Measurements from ENCODE around the gene PRDX5. TPM values are rescaled to one million over a fixed set of nuclear protein-coding genes. Genes with fewer than 3 reads are reported as not detected.

The PRDX5 gene
- total RNA-seq, 1 experiment from 2014 or later: 240 TPM

DNA sequence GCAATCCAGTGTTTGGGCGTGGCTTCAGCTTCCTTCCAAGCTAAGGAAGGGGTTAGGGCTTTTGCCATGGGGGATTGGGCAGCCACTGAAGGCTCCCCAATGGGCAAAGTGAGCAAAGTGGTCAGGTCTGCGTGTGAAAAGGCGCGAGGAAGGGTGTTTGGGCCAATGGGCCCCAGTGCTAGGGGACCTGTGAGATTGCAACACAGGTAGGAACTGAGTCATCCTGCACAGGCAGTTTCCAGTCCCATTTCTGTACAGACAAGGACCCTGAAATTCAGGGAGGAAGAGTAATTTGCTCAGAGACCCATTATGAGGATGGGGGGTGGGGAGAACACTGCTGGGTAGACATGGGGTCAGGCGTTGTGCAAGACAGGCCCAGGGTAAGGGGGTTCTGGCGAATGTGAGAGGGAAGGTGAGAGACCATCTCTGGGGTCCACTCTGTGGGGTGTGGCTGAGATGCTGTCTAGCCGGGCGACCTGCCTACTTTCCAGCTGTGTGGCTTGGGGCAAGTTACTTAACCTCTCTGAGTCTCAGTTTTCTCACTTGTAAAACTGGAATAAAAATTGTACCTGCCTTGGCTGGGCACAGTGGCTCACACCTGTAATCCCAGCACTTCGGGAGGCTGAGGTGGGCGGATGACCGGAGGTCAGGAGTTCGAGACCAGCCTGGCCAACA is 29.4 kb downstream of the PRDX5 start:
- no peak for DNase-seq (ENCODE audit: low read depth)

DNA sequence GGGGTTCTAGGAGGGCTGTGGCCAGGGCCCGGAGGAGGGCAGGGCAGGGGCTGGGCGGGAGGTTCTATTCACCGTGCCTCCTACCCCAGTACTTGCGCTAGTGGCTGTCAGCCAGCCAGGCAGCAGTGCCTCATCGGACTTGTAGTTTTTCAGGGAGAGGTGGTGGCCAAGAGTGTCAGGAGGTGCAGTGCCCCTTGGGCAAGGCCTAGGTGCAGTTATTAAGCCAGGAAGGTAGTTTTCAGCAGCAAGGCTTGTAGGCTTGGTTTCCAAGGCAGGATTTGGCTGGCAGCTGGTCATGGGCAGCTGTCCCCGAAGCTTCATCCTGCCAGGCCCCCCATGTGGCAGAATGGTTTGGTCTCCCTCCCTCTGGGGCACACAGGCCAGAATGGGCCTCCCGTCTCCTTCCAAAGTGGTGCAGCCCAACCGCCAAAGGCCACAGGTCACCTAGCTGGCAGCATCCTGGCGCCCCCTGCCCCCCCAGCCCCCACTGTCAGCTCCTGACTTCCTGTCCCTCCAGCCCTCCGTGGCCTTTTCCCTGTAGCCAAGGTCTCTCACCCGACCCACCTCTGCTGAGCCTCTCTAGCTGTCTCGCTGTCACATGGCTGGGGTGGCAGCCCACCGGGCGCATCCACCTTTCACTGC is 30.6 kb downstream of the PRDX5 start:
- peak; percentile 48 for DNase-seq (ENCODE audit: low read depth)

DNA sequence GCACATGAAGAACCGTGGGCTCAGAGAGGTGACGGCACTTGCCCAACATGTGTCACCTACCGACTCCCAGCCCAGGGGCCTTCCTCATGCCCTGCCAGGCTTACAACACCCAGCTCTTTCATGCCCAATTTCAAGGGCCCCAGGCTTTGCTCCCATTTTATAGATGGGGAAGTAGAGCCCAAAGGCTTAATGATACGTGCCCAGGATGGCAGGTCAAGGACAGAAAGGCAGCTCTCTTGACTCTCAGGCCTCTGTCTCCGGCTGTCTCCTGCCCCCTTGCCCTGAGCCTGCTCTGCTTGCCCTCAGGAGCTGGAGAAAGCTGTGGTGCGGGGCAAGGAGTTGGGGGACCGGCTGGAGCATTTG is 31.1 kb downstream of the PRDX5 start:
- no peak for DNase-seq (ENCODE audit: low read depth)

DNA sequence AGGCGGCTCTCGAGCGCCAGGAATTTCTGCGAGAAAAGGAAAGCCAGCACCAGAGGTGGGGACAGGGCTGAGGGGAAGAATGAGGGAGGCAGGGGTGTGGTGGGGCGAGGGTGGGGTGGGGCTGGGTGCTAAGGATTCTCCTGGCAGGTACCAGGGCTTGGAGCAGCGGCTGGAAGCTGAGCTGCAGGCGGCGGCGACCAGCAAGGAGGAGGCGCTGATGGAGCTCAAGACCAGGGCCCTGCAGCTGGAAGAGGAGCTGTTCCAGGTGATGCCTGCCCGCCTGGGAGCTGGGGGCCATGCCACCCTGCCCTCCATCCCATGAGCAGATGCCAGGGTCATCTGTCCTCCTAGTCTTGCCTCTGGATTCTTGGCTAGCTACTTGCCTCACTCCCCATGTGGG is 31.5 kb downstream of the PRDX5 start:
- no peak for DNase-seq (ENCODE audit: low read depth)

DNA sequence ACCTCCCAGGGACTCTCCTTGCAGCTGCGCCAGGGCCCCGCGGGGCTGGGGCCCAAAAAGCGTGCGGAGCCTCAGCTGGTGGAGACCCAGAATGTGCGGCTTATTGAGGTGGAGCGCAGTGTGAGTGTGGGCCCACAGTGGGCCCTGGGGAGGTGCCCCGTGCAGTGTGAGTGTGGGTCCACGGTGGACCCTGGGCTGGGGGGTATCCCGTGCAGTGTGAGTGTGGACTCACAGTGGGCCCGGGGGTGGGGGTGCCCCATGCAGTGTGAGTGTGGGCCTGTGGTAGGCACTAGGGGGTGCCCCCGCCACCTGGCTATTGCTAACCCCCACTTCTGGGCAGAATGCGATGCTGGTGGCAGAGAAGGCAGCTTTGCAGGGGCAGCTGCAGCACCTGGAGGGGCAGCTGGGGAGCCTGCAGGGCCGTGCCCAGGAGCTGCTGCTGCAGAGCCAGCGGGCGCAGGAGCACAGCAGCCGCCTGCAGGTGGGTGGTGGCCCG is 33.3 kb downstream of the PRDX5 start:
- no peak for DNase-seq (ENCODE audit: low read depth)

DNA sequence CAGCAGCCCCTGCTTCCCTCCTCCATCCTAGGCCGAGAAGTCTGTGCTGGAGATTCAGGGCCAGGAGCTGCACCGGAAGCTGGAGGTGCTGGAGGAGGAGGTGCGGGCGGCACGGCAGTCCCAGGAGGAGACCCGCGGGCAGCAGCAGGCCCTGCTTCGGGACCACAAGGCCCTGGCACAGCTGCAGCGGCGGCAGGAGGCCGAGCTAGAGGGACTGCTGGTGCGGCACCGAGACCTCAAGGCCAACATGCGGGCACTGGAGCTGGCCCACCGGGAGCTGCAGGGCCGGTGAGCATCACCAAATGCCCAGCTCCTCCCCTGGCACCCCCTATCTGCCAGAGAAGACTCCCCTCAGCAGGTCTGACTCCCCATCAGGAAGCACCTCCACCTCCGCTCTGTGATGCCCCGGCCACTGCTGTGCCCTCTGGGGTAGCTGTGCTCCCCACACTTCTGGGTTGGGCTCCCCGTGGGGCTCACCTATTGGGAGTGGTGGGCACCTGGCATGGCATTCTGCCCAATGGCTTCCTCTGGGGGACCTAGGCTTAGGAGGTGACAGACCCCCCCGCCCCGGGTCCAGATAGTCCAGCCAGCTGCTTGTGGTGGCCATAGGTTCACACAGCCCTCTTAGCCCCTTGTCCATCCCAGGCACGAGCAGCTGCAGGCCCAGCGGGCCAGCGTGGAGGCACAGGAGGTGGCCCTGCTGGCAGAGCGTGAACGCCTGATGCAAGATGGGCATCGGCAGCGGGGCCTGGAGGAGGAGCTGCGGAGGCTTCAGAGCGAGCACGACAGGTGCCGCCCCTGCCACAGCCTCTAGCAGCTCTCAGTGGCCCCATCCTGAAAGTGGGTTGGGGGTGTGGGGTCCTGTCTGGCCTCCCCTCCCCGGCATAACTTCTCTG is 34.4 kb downstream of the PRDX5 start:
- peak; percentile 37 for DNase-seq (ENCODE audit: low read depth)

DNA sequence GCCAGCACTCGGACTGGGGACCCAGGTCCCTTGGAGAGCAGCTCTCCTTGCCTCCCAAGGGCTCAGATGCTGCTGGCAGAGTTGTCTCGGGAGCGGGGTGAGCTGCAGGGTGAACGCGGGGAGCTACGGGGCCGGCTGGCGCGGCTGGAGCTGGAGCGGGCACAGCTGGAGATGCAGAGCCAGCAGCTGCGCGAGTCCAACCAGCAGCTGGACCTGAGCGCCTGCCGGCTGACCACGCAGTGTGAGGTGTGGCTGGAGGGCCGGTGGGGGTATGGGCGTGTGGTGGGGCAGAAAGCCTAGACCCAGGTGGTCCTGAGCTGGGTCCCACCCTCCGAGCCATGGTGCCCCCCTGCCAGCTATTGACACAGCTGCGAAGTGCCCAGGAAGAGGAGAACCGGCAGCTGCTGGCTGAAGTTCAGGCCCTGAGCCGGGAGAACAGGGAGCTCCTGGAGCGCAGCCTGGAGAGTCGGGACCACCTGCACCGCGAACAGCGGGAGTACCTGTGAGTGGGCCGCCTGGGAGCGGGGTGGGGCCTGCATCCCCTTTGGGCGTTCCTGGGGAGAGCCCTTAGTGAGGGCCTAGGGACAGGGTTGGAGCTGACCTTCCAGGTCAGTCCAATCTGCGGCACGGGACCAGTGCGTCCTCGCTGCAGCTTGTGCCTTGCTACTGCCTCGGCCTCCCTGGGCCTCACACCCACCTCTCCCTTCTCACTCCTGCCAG is 35.2 kb downstream of the PRDX5 start:
- DNase-seq (ENCODE audit: low read depth): peak; percentile 45

DNA sequence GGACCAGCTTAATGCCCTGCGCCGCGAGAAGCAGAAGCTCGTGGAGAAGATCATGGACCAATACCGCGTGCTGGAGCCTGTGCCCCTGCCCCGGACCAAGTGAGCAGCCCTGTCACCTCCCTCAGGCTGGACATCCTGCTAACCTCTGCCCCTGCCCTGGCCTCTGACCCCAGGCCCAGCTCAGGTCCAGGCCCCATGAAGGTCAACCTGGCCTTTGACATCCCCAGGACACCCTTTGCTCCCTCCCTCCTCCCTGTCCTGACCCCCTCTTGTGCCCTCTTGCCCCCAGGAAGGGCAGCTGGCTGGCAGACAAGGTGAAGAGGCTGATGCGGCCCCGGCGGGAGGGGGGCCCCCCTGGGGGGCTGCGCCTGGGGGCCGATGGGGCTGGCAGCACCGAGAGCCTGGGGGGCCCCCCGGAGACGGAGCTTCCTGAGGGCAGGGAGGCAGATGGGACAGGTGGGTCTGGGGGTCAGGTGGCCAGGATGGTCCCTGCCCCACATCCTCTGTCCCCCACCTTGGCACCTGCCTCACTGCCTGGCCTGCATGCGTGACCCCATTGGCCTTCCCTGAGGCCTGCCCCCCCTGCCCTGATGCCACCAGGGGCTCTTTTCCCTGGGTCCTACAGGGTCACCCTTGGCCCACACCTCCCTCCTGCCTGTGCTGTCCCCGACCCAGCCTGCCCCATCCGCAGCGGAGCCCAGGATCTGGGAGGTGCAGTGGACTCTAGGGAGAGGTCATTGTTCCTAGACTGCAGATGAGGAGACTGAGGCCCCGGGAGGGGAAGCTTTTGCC is 36.0 kb downstream of the PRDX5 start:
- DNase-seq (ENCODE audit: low read depth): no peak

DNA sequence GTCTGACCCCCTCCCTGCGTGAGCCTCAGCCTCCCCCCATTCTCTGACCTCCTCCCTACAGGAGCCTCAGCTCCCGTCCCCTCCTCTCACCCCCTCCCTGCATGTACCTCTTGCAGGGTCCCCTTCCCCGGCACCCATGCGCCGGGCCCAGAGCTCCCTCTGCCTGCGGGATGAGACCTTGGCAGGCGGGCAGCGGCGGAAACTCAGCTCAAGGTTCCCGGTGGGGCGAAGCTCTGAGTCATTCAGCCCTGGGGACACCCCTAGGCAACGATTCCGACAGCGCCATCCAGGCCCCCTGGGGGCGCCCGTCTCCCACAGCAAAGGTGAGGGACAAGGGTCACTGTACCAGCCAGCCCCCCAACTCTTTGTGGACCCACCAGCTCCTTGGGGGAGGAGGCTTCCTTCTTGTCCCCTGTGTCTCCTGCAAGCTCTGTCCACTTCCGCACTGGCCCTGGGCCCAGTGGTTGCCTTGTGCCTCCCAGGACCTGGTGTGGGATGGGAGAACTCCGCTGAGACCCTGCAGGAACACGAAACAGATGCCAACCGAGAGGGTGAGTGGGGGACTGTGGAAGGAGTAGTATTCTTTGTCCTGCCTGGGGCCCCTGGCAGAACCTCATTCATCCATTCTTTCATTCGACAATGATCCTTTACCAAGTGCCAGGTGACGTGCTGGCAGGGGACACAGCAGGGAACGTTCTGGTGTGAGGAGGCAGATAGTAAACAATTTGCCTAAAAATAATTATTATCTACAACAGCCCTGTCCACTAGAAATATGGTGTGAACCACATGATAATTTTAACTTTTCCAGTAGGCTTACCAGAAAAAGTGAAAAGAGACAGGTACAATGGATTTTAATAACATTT is 37.4 kb downstream of the PRDX5 start:
- peak; percentile 81 for DNase-seq (ENCODE audit: low read depth)

DNA sequence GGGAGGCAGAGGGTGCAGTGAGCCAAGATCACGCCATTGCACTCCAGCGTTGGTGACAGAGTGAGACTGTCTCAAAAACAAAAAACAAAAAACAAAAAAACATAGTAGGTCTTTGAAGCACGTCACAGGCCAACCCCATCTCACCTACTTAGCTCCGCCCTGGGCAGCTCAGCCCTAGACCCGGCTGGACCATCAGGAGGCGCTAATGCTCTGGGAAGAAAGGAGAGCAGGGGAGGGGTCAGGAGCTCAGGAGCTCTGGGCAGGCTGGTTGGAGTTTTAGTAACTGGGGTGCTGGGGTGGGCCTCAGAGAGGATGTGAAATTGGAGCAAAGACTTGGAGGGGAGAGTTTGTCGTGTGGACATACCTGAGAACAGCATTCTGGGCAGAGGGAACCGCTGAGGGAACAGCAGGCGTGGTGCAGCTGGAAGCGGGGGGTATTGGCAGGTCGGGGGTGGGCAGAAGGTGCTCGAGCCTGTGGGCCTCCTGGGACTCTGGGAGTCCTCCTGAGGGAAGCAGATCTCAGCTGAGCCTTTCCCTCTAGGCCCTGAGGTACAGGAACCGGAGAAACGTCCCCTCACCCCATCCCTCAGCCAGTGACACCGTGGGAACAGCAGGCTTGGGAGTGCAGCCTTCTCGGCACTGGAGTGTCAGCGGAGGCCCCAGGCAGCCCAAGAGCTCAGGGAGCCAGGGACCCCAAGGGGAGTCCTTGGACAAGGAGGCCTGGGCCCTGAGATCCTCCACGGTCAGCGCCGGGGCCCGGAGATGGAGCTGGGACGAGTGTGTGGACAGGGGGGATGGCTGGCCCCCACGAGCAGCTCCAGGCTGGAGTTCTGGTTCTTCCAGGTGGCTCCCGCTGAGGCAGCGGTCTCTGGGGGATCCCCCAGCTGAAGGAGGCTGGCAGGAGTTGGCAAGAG is 38.8 kb downstream of the PRDX5 start:
- peak; percentile 38 for DNase-seq (ENCODE audit: low read depth)

DNA sequence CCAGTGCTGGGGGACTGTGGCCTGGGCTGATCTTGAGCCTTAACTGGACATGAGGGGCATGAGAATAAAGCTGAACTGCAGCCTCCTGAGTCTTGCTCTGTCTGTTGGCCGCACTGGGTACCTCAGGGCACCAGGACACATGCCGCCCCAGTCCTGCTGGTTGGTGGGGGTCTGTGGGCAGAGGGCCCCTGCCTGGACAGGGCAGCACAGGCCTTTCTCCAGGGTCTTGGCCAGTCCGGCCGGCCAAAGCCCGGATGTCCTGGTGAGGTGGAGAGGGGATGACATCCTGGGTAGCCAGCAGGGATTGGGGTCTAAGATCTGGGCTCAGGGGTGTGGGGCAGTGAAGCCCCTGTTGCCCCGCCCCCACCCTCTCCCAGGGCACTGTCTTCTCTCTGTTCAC is 39.5 kb downstream of the PRDX5 start:
- no peak for DNase-seq (ENCODE audit: low read depth)

DNA sequence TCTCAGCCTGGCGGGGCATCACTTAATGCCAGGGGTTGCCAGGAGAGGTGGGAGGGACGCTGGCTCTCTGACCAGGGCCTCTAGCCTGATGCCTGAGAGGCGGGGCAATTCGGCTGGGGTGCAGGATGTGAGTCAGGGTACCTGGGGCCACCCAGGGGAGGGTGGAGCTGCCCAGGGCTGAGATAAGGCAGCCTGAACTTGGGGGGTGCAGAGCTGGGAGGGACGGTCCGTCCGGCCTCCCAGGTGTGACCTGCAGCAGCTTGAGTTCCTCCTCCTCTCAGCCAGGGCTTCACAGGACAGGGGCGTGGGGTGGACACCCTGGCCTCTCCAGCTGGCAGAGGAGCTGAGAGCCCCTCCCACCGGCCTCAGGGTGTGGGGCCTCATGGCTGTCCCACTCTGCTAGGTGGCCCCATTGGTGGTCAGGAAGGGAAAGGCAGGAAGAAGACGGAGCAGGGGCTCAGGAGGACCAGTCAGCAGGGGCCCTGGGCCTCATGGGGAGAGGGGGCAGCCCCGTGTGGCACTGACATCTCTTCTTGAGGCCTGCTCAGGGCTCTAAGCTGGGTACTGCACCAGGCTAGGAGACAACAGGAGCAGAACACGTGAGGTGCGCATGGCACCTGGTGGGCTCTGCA is 40.1 kb downstream of the PRDX5 start:
- no peak for DNase-seq (ENCODE audit: low read depth)

DNA sequence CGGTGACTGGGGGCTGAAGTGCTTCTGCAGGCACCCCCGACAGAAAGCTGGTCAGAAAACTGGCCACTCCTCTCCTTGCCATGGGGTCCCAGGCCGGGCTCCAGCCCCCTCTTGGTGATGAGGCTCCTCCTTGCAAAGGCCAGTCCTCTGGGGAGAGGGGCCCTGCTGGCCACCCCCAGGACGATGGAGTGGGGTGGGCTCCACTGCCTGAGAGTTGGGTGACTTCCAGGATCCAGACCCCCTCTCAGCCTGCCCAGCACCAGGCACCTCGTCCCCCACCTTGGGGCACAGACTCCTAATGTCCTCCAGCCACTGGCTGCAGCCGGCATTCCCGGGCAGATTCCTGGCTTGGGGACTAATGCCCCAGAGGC is 40.6 kb downstream of the PRDX5 start:
- no peak for DNase-seq (ENCODE audit: low read depth)

DNA sequence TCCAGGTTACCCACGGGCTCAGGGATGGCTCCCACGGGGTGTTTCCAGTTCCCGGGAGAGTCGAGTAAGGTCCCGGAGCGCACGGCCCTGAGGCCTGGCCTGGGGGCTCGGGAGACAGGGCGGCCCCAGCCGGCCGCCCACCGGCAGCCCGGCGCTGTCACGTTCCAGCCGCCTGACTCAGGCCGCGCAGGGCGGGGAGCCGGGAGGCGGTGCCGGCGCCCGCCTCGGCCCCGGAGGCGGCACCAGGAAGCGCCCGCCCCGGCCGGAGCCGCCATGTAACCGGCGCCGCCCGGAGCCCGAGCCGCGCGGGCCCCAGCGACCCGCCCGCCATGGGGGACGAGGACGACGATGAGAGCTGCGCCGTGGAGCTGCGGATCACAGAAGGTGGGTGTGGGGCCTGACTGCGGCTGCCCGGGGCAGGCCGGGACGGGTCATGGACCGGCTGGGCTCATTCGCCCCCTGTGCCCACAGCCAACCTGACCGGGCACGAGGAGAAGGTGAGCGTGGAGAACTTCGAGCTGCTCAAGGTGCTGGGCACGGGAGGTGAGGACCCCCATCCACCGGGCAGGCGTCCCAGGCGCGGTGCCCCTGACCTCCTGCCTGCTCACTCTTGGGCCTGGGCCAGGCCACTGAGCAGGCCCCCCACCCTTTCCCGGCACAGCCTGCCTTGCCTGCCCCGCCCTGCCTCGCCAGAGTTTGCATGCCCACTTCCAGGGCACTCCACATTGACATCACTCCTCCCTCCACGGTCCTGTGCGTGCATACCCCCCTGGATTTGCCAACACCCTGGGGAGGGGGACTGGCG is 41.2 kb downstream of the PRDX5 start, which contains the start of gene RPS6KA4:
Gene RPS6KA4, plus strand, starts transcription at position 256 of the 805 bp plus-strand sequence. Its CDS starts 74 bp downstream, at position 330.
- peak; percentile 48 for DNase-seq (ENCODE audit: low read depth)

DNA sequence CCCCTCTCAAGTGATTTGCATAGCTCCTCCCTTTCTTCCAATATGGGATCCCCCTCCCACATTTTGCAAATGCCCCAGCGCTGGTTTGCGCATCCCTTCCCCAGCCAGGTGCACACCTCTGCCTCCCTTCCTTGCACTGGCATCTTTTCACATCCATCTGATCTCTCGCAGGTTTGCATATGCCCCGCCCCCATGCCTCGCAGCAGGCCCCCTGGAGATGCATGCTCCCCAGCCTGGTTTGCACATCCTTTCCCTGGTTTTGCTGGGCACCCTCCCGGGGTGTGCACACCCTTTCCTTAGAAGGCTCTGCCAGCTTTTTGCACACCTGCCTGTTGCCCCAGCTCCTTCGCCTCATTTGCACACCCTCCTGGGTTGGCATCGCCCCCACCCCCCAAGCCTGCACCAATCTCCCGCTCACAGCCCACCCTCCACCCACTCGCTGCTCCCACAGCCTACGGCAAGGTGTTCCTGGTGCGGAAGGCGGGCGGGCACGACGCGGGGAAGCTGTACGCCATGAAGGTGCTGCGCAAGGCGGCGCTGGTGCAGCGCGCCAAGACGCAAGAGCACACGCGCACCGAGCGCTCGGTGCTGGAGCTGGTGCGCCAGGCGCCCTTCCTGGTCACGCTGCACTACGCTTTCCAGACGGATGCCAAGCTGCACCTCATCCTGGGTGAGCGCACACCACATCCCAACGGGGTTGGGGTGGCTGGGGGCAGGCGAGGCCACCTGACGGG is 42.0 kb downstream of the PRDX5 start:
- no peak for DNase-seq (ENCODE audit: low read depth)

DNA sequence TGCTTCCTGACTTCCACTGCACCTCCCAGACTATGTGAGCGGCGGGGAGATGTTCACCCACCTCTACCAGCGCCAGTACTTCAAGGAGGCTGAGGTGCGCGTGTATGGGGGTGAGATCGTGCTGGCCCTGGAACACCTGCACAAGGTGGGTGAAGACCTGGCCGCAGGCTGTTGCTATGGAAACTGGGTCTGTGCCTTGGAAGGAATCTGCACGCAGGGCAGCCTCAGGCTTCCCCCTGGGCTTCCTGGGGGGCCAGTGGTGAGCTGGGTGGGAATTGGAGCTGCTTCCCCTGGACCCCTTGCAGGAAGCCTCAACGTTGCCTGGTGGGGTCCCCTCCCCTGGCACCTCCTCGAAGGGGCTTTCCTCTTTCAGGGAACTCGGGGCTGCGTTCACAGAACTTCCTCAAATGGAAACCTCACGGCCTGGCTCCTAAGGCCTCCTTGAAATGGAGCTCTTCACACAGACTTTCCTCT is 42.6 kb downstream of the PRDX5 start:
- no peak for DNase-seq (ENCODE audit: low read depth)

DNA sequence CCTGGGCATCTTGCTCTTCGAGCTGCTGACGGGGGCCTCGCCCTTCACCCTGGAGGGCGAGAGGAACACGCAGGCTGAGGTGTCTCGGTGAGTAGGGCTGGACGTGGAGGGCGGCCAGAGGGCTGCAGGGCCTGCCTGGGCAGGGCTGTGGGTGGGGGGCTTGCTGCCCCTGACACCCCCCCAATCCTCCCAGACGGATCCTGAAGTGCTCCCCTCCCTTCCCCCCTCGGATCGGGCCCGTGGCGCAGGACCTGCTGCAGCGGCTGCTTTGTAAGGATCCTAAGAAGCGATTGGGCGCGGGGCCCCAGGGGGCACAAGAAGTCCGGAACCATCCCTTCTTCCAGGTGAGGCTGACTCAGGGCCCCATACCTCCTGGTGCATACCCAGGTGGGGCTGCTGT is 43.7 kb downstream of the PRDX5 start:
- DNase-seq (ENCODE audit: low read depth): no peak
